Upper lobe of right lung (tissue), 1 donor: Measurements from ENCODE around the gene TM9SF2. TPM values are rescaled to one million over a fixed set of nuclear protein-coding genes. Genes with fewer than 3 reads are reported as not detected.
A peak's percentile ranks its signal among the peaks of the same experiment; 100 is the strongest.

Experiments
- ATAC-seq: fragments of 200-7000 bp; cut with Tn5 transposase; one replicate; pipeline ENCODE4 v1.9.1; 2020; ENCODE audit warnings: mild to moderate bottlenecking, moderate library complexity
- DNase-seq: peaks from one replicate; pipeline ENCODE4 v3.0.0-alpha.2; 2020
- H3K27ac ChIP-seq: fragments of 200-600 bp; one replicate; pipeline ENCODE4 v1.8.0; 2022
- H3K27me3 ChIP-seq: fragments of 200-600 bp; one replicate; pipeline ENCODE4 v1.8.0; 2022; ENCODE audit warnings: mild to moderate bottlenecking
- H3K36me3 ChIP-seq: fragments of 200-600 bp; one replicate; pipeline ENCODE4 v1.8.0; 2022
- H3K4me1 ChIP-seq: fragments of 200-600 bp; one replicate; pipeline ENCODE4 v1.8.0; 2022
- H3K4me3 ChIP-seq: fragments of 200-600 bp; one replicate; pipeline ENCODE4 v1.8.0; 2022; ENCODE audit warnings: mild to moderate bottlenecking
- H3K9me3 ChIP-seq: fragments of 200-600 bp; one replicate; pipeline ENCODE4 v1.8.0; 2022
- intact Hi-C: fragments of 100-400 bp; cut with DNase I; formaldehyde crosslinking; loops from one replicate; pipeline ENCODE4 v1.11.0; 2022
- total RNA-seq: library from RNA; stranded (reverse); fragmentation: NEBNext Ultra II Directional; extraction: Animal tissue kit (Norgen Biotek cat#: 25700); gene quantifications from one replicate; pipeline ENCODE4 v1.2.1, GENCODE V29; 2021
- TF ChIP-seq, protein P1 (sequence below): fragments of 200-600 bp; IDR thresholded peaks from one replicate; pipeline ENCODE4 v1.8.0; 2022; ENCODE audit warnings: antibody characterized with exemption
- donor health status: DM: no; HTN: yes; CAD: no; lungs with severe emphysema.

Gene TM9SF2
- total RNA-seq, 1 donor from 2014 or later: 132 TPM

DNA sequence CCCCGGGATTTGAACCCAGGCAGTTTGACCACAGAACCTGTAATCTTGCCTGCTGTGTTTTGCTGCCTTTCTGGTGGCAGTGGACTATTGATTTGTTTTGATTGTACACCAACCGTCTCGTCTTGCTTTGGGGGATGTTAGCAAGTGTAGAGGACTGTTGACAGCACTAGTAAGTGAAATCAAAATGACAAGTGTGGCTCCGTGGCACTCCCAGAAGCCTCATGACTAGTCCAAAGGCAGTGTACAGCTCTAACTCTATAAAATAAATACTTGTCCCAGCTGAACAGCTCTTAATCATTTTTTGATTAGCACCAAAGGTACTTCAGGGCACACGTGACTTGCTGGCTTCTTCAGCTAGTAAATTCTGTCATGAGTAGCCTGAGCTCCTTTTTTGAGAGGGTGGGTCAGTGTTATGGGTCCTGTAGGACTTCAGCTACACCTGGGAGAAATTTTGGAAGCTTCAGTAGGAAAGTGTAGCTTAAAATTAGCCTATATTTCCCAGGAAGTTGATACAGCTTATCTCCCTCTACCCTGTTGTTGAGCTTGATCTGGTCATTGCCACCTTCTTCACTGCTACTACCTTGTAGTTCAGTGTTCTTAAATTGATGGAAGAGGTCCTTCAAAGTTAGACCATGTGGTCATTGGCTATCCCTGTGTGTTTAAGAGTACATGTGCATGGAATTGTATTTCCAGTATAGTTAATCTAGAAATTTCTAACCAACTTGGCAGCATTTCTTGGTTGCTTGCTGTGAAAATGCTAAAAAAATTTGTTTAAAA is 15.1 kb downstream of the TM9SF2 start:
- no peak for DNase-seq
- peaks cover 38% of the 10 kb centered on the region for H3K4me1 ChIP-seq
- H3K9me3 ChIP-seq: no peaks in the 10 kb centered on the region
- ATAC-seq: peak; percentile 88
- TF ChIP-seq, protein P1, sequence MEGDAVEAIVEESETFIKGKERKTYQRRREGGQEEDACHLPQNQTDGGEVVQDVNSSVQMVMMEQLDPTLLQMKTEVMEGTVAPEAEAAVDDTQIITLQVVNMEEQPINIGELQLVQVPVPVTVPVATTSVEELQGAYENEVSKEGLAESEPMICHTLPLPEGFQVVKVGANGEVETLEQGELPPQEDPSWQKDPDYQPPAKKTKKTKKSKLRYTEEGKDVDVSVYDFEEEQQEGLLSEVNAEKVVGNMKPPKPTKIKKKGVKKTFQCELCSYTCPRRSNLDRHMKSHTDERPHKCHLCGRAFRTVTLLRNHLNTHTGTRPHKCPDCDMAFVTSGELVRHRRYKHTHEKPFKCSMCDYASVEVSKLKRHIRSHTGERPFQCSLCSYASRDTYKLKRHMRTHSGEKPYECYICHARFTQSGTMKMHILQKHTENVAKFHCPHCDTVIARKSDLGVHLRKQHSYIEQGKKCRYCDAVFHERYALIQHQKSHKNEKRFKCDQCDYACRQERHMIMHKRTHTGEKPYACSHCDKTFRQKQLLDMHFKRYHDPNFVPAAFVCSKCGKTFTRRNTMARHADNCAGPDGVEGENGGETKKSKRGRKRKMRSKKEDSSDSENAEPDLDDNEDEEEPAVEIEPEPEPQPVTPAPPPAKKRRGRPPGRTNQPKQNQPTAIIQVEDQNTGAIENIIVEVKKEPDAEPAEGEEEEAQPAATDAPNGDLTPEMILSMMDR: no peak
- H3K27ac ChIP-seq: no peak overlapping the region
- H3K36me3 ChIP-seq: peaks cover 36% of the 10 kb centered on the region
- H3K4me3 ChIP-seq: no peak overlapping the region
- H3K27me3 ChIP-seq: no peaks in the 10 kb centered on the region
- intact Hi-C loops: no loop called here

DNA sequence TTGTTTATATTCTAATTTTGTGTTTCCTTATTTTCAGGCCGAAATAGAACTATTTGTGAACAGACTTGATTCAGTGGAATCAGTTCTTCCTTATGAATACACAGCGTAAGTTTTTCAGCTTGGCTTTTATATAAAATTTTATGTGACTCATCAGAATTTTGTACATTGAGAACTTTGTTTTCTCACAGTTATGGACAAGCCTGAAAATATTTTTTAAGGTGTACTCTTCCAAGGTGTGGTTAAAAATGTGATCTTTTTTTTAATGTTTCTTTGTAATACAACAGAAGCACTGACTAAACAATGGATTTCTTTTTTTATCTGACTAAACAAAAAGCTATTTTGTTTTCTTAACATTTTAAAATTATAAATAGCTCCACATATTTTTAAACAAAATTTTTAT is 16.3 kb downstream of the TM9SF2 start:
- H3K4me3 ChIP-seq: no peak overlapping the region
- H3K9me3 ChIP-seq: no peaks in the 10 kb centered on the region
- DNase-seq (no peak), ATAC-seq (no peak)
- no peak overlapping the region for H3K27ac ChIP-seq
- intact Hi-C loops: no loop called here
- no peaks in the 10 kb centered on the region for H3K27me3 ChIP-seq
- TF ChIP-seq, protein P1: no peak
- peaks cover 49% of the 10 kb centered on the region for H3K36me3 ChIP-seq
- peaks cover 26% of the 10 kb centered on the region for H3K4me1 ChIP-seq

- DNase-seq (no peak), ATAC-seq (no peak)
- H3K9me3 ChIP-seq: no peaks in the 10 kb centered on the region
- TF ChIP-seq, protein P1: no peak
- no peaks in the 10 kb centered on the region for H3K27me3 ChIP-seq
- intact Hi-C loops: no loop called here
- no peak overlapping the region for H3K4me3 ChIP-seq
- no peak overlapping the region for H3K27ac ChIP-seq
- H3K36me3 ChIP-seq: peaks cover 53% of the 10 kb centered on the region
- peaks cover 22% of the 10 kb centered on the region for H3K4me1 ChIP-seq
These were observed 16.7 kb downstream of the TM9SF2 start for GRCh38 chr13:99517984-99518383.

DNA sequence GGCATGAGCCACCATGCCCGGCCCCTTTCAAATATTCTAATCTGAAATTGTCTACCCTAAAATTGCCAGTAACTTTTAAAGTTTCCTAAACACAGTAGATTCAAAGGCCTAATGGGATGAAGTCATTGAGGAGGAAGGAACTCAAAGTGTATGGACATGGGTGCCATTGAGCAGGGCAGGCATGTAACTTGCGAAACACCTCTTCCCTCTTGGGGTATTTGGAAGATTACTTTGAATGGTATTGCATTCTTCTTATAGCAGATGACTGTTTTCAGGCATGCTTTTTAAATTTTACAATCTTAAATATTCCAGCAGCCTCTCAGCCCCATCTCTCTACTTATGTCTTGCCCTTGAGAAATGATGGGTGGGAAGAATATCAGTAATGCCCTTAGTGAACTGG is 21.0 kb downstream of the TM9SF2 start:
- ATAC-seq (no peak), DNase-seq (no peak)
- no peaks in the 10 kb centered on the region for H3K27me3 ChIP-seq
- H3K27ac ChIP-seq: no peak overlapping the region
- no peaks in the 10 kb centered on the region for H3K9me3 ChIP-seq
- no peak overlapping the region for H3K4me3 ChIP-seq
- TF ChIP-seq, protein P1: no peak
- peaks cover 1% of the 10 kb centered on the region for H3K4me1 ChIP-seq
- intact Hi-C loops: no loop called here
- peaks cover 69% of the 10 kb centered on the region for H3K36me3 ChIP-seq

- Histone ChIP-seq H3K9me3 (no peaks in the 10 kb centered on the region), H3K4me3 (no peak overlapping the region), H3K27me3 (no peaks in the 10 kb centered on the region), H3K36me3 (peaks cover 69% of the 10 kb centered on the region), H3K4me1 (no peaks in the 10 kb centered on the region), H3K27ac (no peak overlapping the region)
- no peak for DNase-seq
- intact Hi-C loops: no loop called here
- no peak for ATAC-seq
- TF ChIP-seq, protein P1: no peak
These were observed 22.6 kb downstream of the TM9SF2 start for GRCh38 chr13:99523838-99524237.

- H3K9me3 ChIP-seq: no peaks in the 10 kb centered on the region
- TF ChIP-seq, protein P1: no peak
These were observed 24.7 kb downstream of the TM9SF2 start for GRCh38 chr13:99525967-99526366.

More at GRCh38 chr13:99525967-99526366, 24.7 kb downstream of the TM9SF2 start:
- ATAC-seq (no peak), DNase-seq (no peak)
- Histone ChIP-seq H3K4me3 (no peak overlapping the region), H3K4me1 (no peaks in the 10 kb centered on the region), H3K27ac (no peak overlapping the region), H3K36me3 (peaks cover 65% of the 10 kb centered on the region), H3K27me3 (no peaks in the 10 kb centered on the region)
- intact Hi-C loops: no loop called here
